Measurements from ENCODE around the gene SLC44A2.
A peak's percentile ranks its signal among the peaks of the same experiment; 100 is the strongest.

Gene SLC44A2

DNA sequence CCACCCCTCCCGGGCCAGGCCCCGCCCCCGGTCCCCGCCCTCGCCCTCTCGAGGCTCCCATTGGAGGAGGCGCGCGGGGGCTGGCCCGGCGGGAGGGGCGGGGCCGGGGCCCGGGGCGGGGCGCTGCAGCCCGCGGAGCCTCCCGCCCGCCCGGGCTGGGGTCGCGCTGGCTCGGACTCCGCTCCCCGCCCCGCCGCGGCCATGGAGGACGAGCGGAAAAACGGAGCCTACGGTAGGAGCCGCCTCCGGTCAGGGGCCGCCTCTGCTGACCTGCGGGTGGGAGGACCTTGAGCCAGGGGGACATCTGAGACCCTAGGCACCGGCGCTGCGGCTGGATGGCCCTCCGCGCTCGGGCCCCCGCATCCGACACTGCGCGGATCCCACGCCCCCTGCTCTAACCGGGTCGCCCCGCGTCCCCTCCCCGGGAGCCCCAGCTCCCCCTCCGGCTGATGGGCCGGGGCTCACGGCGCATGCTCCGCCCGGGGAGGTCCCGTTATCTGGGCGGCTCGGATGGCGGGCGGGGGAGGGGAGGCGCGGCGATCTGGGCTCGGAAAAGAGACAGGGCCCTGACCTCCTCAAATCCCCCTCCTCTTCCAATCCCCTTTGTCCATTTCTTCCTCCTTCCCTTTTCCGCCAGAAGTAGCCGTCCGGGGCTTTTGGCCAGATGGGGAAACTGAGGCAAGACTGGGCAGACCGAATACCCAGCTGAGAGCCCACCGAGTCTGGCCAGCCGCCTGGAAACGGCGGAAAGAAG, 22.8 kb upstream of the SLC44A2 start:
- Histone ChIP-seq H3K27me3 (ENCODE audit: low read depth) (no peaks in the 10 kb centered on the region), H3K4me1 (peaks cover 6% of the 10 kb centered on the region), H3K9me3 (no peaks in the 10 kb centered on the region), H3K36me3 (replicated peaks) (no peaks in the 10 kb centered on the region), H3K4me3 (peak overlapping the region; percentile 85)
- DNase-seq (ENCODE audit: low spot score in 2 of 2), result peak; percentile 76 to 90
- in situ Hi-C loops (cut with MboI; ENCODE audit: low sequenced_read_pairs), result no loop called here

DNA sequence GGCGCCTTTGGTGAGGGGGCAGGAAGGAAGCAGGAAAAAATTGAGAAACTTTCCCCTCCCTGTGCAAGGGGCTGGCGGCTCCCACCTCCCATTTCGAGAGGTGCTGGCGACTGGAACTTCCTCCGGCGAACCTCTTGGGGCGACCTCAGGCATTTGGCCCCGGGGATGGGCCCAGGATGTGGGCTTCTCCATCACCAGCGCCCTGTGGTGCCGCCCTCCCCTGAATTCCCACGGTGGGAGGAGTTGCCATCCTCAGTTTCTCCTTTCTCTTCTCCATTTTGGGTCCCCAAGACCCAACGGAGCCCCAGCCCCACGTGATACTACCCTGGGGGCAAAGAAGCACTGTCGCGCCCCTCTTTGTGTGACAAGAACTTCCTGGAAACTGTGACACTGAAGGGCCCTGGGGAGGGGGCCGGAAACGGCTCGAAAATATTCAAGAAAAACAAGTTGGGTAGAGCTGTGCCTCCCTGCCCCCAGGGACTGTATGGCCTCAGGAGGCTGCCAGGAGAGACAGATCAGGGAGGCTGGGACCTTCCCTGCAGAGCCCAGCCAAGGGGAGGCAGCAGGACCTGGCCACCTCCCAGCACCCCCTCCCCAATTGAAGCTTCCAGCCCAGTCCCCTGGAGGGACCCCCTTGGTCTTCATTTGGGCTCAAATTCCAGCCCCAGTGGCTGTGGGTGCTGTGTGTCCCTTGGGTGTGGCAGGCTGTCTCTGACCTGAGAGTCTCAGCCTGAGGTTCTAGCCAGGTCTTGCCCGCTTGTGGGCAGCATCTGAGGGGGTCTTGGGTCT, 22.1 kb upstream of the SLC44A2 start:
- Histone ChIP-seq H3K4me1 (peaks cover 6% of the 10 kb centered on the region), H3K9me3 (no peaks in the 10 kb centered on the region), H3K36me3 (replicated peaks) (no peaks in the 10 kb centered on the region), H3K4me3 (peak overlapping the region; percentile 85), H3K27me3 (ENCODE audit: low read depth) (no peaks in the 10 kb centered on the region)
- peak in 1 of 2 experiments; percentile 32 for DNase-seq (ENCODE audit: low spot score in 2 of 2)
- in situ Hi-C loops (cut with MboI; ENCODE audit: low sequenced_read_pairs), result no loop called here

GRCh38 chr19:10603873-10604459, 21.4 kb upstream of the SLC44A2 start:
- no peaks in the 10 kb centered on the region for H3K36me3 ChIP-seq (replicated peaks)
- no peaks in the 10 kb centered on the region for H3K9me3 ChIP-seq
- peaks cover 6% of the 10 kb centered on the region for H3K4me1 ChIP-seq
- no peaks in the 10 kb centered on the region for H3K27me3 ChIP-seq (ENCODE audit: low read depth)
- DNase-seq (ENCODE audit: low spot score in 2 of 2), result no peak
- in situ Hi-C loops (cut with MboI; ENCODE audit: low sequenced_read_pairs), result no loop called here
- H3K4me3 ChIP-seq, result no peak overlapping the region

DNA sequence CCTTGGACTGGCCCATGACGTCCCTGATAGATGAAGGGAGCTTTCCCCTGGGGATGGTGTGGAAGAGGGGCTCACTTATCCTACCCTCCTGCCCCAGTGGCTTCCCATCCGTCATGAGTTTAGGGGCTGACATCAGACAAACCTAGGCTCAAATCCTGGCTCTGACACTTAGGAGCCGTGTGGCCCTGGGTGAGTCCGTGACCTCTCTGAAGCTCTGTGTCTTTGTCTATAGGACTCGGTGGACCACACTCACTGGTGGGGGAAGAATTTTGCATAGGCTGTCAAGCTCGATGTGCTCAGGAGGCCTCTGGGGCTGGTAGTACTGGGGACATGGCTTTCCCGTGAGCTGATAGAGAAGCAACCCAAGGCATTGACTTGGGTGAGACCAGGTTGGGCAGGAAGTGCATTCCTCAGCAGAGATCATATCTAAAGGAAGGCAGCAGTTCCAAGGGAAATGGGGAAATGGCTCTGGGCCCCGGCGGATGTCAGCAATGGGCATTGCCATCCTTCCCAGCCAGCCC, 20.8 kb upstream of the SLC44A2 start:
- no peaks in the 10 kb centered on the region for H3K27me3 ChIP-seq (ENCODE audit: low read depth)
- no peaks in the 10 kb centered on the region for H3K36me3 ChIP-seq (replicated peaks)
- no peaks in the 10 kb centered on the region for H3K9me3 ChIP-seq
- H3K4me3 ChIP-seq, result no peak overlapping the region
- in situ Hi-C loops (cut with MboI; ENCODE audit: low sequenced_read_pairs), result no loop called here
- H3K4me1 ChIP-seq, result peaks cover 6% of the 10 kb centered on the region
- DNase-seq (ENCODE audit: low spot score in 2 of 2), result no peak

GRCh38 chr19:10611907-10612306, 13.4 kb upstream of the SLC44A2 start:
- in situ Hi-C loops (cut with MboI; ENCODE audit: low sequenced_read_pairs), result no loop called here
- Histone ChIP-seq H3K4me1 (no peaks in the 10 kb centered on the region), H3K27me3 (ENCODE audit: low read depth) (no peaks in the 10 kb centered on the region), H3K4me3 (no peak overlapping the region), H3K9me3 (no peaks in the 10 kb centered on the region), H3K36me3 (replicated peaks) (no peaks in the 10 kb centered on the region)
- no peak for DNase-seq (ENCODE audit: low spot score in 2 of 2)

DNA sequence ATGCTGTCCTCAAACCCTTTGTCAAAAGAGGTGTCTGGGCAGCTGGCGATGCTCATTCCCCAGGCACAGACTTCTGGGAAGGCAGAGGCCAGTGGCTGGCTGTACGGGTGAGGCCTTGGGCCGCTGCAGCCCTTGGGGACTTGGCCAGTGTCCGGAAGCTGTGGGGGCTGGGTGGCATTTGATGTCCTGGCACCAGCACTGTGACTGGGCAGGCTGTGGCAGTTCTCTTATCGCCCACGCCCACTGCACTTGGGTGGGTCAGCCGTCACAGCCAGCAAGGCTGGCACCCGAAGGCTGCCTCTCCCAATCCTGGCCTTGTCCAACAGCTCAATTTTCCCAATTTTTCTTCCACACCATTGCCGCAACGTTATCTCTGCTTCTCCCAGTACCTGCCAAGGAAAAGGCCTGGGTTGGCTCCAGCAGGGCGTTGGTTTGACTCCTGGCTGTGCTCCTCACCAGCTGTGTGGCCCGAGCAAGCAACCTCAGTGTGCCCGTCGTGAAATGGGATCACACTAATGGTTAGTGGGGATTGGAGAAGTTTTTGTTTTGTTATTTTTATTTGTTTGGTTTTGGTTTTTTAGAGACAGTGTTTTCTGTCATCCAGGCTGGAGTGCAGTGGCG, 12.7 kb upstream of the SLC44A2 start:
- in situ Hi-C loops (cut with MboI; ENCODE audit: low sequenced_read_pairs), result no loop called here
- H3K4me1 ChIP-seq, result no peaks in the 10 kb centered on the region
- H3K36me3 ChIP-seq (replicated peaks), result no peaks in the 10 kb centered on the region
- H3K9me3 ChIP-seq, result no peaks in the 10 kb centered on the region
- no peak for DNase-seq (ENCODE audit: low spot score in 2 of 2)
- no peak overlapping the region for H3K4me3 ChIP-seq
- H3K27me3 ChIP-seq (ENCODE audit: low read depth), result no peaks in the 10 kb centered on the region

GRCh38 chr19:10615429-10616023, 9.8 kb upstream of the SLC44A2 start:
- Histone ChIP-seq H3K4me1 (no peaks in the 10 kb centered on the region), H3K4me3 (no peak overlapping the region), H3K9me3 (no peaks in the 10 kb centered on the region), H3K27me3 (ENCODE audit: low read depth) (no peaks in the 10 kb centered on the region), H3K36me3 (replicated peaks) (no peaks in the 10 kb centered on the region)
- in situ Hi-C loops (cut with MboI; ENCODE audit: low sequenced_read_pairs), result no loop called here
- DNase-seq (ENCODE audit: low spot score in 2 of 2), result no peak

GRCh38 chr19:10617409-10618121, 7.8 kb upstream of the SLC44A2 start:
- Histone ChIP-seq H3K27me3 (ENCODE audit: low read depth) (no peaks in the 10 kb centered on the region), H3K4me1 (no peaks in the 10 kb centered on the region), H3K36me3 (replicated peaks) (no peaks in the 10 kb centered on the region), H3K9me3 (no peaks in the 10 kb centered on the region), H3K4me3 (no peak overlapping the region)
- no peak for DNase-seq (ENCODE audit: low spot score in 2 of 2)
- in situ Hi-C loops (cut with MboI; ENCODE audit: low sequenced_read_pairs), result no loop called here

DNA sequence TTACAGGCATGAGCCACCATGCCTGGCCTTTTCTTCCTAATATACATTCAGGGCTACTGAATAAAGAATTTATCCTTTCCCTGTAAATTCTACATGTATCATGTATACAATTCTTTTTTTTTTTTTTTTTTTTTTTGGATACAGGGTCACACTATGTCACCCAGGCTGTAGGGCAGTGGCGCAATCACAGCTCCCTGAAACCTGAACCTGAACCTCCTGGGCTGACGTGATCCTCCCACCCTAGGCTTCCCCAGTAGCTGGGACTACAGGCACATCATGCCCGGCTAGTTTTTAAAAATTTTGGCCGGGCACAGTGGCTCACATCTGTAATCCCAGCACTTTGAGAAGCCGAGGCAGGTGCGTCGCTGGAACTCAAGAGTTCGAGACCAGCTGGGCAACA, 6.5 kb upstream of the SLC44A2 start:
- in situ Hi-C loops (cut with MboI; ENCODE audit: low sequenced_read_pairs), result no loop called here

DNA sequence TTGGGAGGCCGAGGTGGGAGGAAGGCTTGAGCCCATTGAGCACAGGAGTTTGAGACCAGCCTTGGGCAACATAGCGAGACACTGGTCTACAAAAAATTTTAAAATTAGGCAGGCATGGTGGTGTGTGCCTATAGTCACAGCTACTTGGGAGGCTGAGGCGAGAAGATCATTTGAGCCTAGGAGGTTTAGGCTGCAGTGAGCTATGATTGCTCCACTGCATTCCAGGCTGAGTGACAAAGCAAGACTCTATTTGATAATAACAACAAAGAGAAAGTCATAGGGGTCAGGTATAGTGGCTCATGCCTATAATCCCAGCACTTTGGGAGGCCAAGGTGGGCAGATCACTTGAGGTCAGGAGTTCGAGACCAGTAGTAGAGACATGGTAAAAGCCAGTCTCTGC, 4.6 kb upstream of the SLC44A2 start:
- H3K9me3 ChIP-seq, result no peaks in the 10 kb centered on the region
- DNase-seq (ENCODE audit: low spot score in 2 of 2), result no peak
- no peak overlapping the region for H3K4me3 ChIP-seq
- no peaks in the 10 kb centered on the region for H3K36me3 ChIP-seq (replicated peaks)
- H3K4me1 ChIP-seq, result no peaks in the 10 kb centered on the region
- in situ Hi-C loops (cut with MboI; ENCODE audit: low sequenced_read_pairs), result no loop called here
- no peaks in the 10 kb centered on the region for H3K27me3 ChIP-seq (ENCODE audit: low read depth)

More for the DNA sequence above, 6.5 kb upstream of the SLC44A2 start:
- H3K4me3 ChIP-seq, result no peak overlapping the region
- no peaks in the 10 kb centered on the region for H3K36me3 ChIP-seq (replicated peaks)
- H3K27me3 ChIP-seq (ENCODE audit: low read depth), result no peaks in the 10 kb centered on the region
- H3K9me3 ChIP-seq, result no peaks in the 10 kb centered on the region
- DNase-seq (ENCODE audit: low spot score in 2 of 2), result no peak
- H3K4me1 ChIP-seq, result no peaks in the 10 kb centered on the region

DNA sequence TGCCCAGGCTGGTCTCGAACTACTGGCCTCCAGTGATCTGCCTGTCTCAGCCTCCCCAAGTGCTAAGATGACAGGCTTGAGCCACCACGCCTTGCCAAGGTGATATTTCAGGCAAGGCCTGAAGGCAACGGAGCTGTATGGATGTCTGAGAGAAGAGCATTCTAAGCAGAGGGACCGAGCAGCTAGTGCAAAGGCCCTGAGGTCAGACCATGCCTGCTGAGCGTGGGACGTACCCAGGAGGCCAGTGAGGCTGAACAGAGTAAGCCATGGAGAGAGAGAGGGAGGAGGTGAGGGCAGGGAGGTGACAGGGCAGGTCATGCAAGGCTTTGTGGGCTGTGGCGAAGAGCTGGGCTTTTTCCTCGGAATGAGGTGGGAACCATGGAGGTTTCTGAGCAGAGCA, 3.4 kb upstream of the SLC44A2 start:
- in situ Hi-C loops (cut with MboI; ENCODE audit: low sequenced_read_pairs), result no loop called here

GRCh38 chr19:10624585-10624984, 768 bp upstream of the SLC44A2 start:
- DNase-seq (ENCODE audit: low spot score in 2 of 2), result no peak
- in situ Hi-C loops (cut with MboI; ENCODE audit: low sequenced_read_pairs), result no loop called here
- no peak overlapping the region for H3K4me3 ChIP-seq
- H3K27me3 ChIP-seq (ENCODE audit: low read depth), result no peaks in the 10 kb centered on the region
- no peaks in the 10 kb centered on the region for H3K9me3 ChIP-seq
- H3K36me3 ChIP-seq (replicated peaks), result no peaks in the 10 kb centered on the region
- no peaks in the 10 kb centered on the region for H3K4me1 ChIP-seq

More for the DNA sequence above, 3.4 kb upstream of the SLC44A2 start:
- Histone ChIP-seq H3K36me3 (replicated peaks) (no peaks in the 10 kb centered on the region), H3K4me1 (no peaks in the 10 kb centered on the region), H3K4me3 (no peak overlapping the region), H3K27me3 (ENCODE audit: low read depth) (no peaks in the 10 kb centered on the region), H3K9me3 (no peaks in the 10 kb centered on the region)
- DNase-seq (ENCODE audit: low spot score in 2 of 2), result no peak

DNA sequence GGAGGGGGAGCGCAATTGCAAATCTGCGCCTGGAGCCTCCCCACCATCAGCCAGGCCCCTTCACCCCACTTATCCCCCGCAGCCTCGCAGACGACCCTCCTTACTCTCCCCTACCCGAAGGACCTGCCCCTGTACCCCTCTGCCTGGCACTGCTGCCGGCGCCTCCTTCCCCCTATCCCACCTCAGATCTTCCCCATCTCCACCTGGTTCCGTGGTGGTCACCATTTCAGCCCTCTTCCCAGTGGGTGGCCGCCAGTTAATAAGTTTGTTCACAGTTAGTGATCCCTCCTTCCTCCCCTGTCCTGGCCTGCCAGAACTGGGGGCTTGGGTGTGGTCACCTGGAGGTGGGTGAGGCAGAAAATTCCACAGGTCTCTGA, 397 bp downstream of the SLC44A2 start:
- Histone ChIP-seq H3K4me3 (no peak overlapping the region), H3K4me1 (no peaks in the 10 kb centered on the region), H3K36me3 (replicated peaks) (no peaks in the 10 kb centered on the region), H3K9me3 (no peaks in the 10 kb centered on the region), H3K27me3 (ENCODE audit: low read depth) (no peaks in the 10 kb centered on the region)
- no peak for DNase-seq (ENCODE audit: low spot score in 2 of 2)
- in situ Hi-C loops (cut with MboI; ENCODE audit: low sequenced_read_pairs), result no loop called here

Data from HAP-1 (cell line).